ENCODE data around the gene RXRA. TPM values are rescaled to one million over a fixed set of nuclear protein-coding genes. Genes with fewer than 3 reads are reported as not detected.

The RXRA gene
- total and polyA plus RNA-seq, 2 donors (not counting 1 experiment from before 2014, with no cell fraction given) = 2.6 to 6.8 TPM

DNA sequence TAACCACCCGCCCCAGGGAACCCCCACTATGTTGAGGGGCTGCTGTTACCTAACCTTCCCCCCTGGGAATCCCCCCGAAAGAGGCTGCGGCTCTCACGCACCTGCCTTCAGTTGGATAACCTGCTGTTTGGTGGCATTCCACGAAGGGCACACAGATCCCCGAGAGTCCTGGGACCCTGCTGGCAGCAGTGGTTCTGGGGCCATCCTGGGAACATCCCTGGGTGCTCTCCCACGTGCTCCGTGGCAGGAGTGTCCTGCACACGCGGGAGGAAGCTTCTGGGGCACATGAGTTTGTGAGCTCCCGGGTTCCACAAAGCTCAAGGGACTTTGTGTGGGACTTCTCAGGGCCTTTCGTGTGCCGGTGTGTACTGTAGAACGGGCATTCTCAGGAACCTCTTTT lies 102.3 kb downstream of the RXRA start:
- Mint-ChIP-seq H3K4me3 (no peak overlapping the region), H3K4me1 (no peaks in the 10 kb centered on the region), H3K9me3 (ENCODE audit: insufficient read depth) (no peaks in the 10 kb centered on the region), H3K27ac (no peak overlapping the region), H3K27me3 (no peaks in the 10 kb centered on the region)
- H3K4me3 ChIP-seq (ENCODE audit: control extremely low read depth in 1 of 5, extremely low read depth in 1 of 5, insufficient read depth in 1 of 5, low read depth in 2 of 5, low read length in 4 of 5) = no peak overlapping the region
- no peak overlapping the region for H3K4me2 ChIP-seq (replicated peaks; ENCODE audit: low read depth, low read length, poor library complexity, severe bottlenecking)
- no peaks in the 10 kb centered on the region for H3K36me3 ChIP-seq (replicated peaks in 1 of 2; ENCODE audit: control extremely low read depth in 1 of 2, control insufficient read depth in 1 of 2, extremely low read depth in 1 of 2, insufficient read depth in 2 of 2, low read length in 1 of 2)
- H3K27ac ChIP-seq (ENCODE audit: low read length in 2 of 2) = no peak overlapping the region
- POLR2A ChIA-PET = no interaction called here
- H4K20me1 ChIP-seq (ENCODE audit: control insufficient read depth, insufficient read depth, low read length, poor library complexity, severe bottlenecking) = no peaks in the 10 kb centered on the region
- H3K9me3 ChIP-seq (ENCODE audit: control extremely low read depth in 1 of 3, control insufficient read depth in 2 of 3, insufficient read depth in 1 of 3, low read length in 2 of 3) = no peaks in the 10 kb centered on the region
- TF ChIP-seq, protein P1, sequence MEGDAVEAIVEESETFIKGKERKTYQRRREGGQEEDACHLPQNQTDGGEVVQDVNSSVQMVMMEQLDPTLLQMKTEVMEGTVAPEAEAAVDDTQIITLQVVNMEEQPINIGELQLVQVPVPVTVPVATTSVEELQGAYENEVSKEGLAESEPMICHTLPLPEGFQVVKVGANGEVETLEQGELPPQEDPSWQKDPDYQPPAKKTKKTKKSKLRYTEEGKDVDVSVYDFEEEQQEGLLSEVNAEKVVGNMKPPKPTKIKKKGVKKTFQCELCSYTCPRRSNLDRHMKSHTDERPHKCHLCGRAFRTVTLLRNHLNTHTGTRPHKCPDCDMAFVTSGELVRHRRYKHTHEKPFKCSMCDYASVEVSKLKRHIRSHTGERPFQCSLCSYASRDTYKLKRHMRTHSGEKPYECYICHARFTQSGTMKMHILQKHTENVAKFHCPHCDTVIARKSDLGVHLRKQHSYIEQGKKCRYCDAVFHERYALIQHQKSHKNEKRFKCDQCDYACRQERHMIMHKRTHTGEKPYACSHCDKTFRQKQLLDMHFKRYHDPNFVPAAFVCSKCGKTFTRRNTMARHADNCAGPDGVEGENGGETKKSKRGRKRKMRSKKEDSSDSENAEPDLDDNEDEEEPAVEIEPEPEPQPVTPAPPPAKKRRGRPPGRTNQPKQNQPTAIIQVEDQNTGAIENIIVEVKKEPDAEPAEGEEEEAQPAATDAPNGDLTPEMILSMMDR (IDR thresholded peaks at IDR 0.05) = no peak
- TF ChIP-seq EZH2 (IDR thresholded peaks at IDR 0.05; ENCODE audit: borderline replicate concordance, insufficient read depth, low read depth, low read length, poor library complexity, severe bottlenecking) = no peak
- H3K4me1 ChIP-seq (ENCODE audit: control insufficient read depth in 2 of 2, insufficient read depth in 2 of 2, low read length in 2 of 2) = no peaks in the 10 kb centered on the region
- H3K79me2 ChIP-seq (ENCODE audit: control insufficient read depth, insufficient read depth, low read length) = no peaks in the 10 kb centered on the region
- WGBS (ENCODE audit: insufficient coverage) = 78% methylated on average over 13 of the region's 14 CpGs
- no peak overlapping the region for H2AFZ ChIP-seq (ENCODE audit: insufficient read depth, low read depth, low read length, poor library complexity, severe bottlenecking)
- no peak for DNase-seq
- CTCF ChIA-PET = no interaction called here
- H3K9ac ChIP-seq (ENCODE audit: low read length) = no peak overlapping the region
- no peak for ATAC-seq (ENCODE audit: low read depth)
- intact Hi-C loops (cut with micrococcal nuclease) = no loop called here
- H3K27me3 ChIP-seq (replicated peaks in 1 of 4; ENCODE audit: control extremely low read depth in 1 of 4, control insufficient read depth in 3 of 4, insufficient read depth in 4 of 4, low read length in 3 of 4) = no peaks in the 10 kb centered on the region

DNA sequence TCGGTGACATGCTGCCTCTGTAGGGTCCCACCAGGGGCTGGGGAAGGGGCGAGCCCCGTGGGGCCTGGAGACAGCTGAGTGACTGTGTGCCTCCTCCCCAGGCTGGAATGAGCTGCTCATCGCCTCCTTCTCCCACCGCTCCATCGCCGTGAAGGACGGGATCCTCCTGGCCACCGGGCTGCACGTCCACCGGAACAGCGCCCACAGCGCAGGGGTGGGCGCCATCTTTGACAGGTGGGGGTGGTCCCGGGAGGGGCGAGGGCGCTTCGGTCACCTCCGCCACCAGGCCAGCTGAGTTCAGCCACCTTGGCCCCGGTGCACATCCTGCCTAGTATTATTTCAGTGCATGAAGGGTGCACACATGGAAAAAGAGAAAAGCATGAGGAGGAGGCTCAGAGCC lies 102.8 kb downstream of the RXRA start:
- CTCF ChIA-PET = no interaction called here

More for the DNA sequence above, 102.8 kb downstream of the RXRA start:
- WGBS (ENCODE audit: insufficient coverage) = 95% methylated on average over 20 of the region's 20 CpGs
- Histone ChIP-seq H3K79me2 (ENCODE audit: control insufficient read depth, insufficient read depth, low read length) (no peaks in the 10 kb centered on the region), H3K4me1 (ENCODE audit: control insufficient read depth in 2 of 2, insufficient read depth in 2 of 2, low read length in 2 of 2) (no peaks in the 10 kb centered on the region), H3K9ac (ENCODE audit: low read length) (no peak overlapping the region), H3K36me3 (replicated peaks in 1 of 2; ENCODE audit: control extremely low read depth in 1 of 2, control insufficient read depth in 1 of 2, extremely low read depth in 1 of 2, insufficient read depth in 2 of 2, low read length in 1 of 2) (no peaks in the 10 kb centered on the region), H3K27ac (ENCODE audit: low read length in 2 of 2) (no peak overlapping the region), H3K27me3 (replicated peaks in 1 of 4; ENCODE audit: control extremely low read depth in 1 of 4, control insufficient read depth in 3 of 4, insufficient read depth in 4 of 4, low read length in 3 of 4) (no peaks in the 10 kb centered on the region), H3K9me3 (ENCODE audit: control extremely low read depth in 1 of 3, control insufficient read depth in 2 of 3, insufficient read depth in 1 of 3, low read length in 2 of 3) (no peaks in the 10 kb centered on the region), H2AFZ (ENCODE audit: insufficient read depth, low read depth, low read length, poor library complexity, severe bottlenecking) (no peak overlapping the region), H4K20me1 (ENCODE audit: control insufficient read depth, insufficient read depth, low read length, poor library complexity, severe bottlenecking) (no peaks in the 10 kb centered on the region), H3K4me3 (ENCODE audit: control extremely low read depth in 1 of 5, extremely low read depth in 1 of 5, insufficient read depth in 1 of 5, low read depth in 2 of 5, low read length in 4 of 5) (no peak overlapping the region), H3K4me2 (replicated peaks; ENCODE audit: low read depth, low read length, poor library complexity, severe bottlenecking) (no peak overlapping the region)
- ATAC-seq (ENCODE audit: low read depth) (no peak), DNase-seq (no peak)
- POLR2A ChIA-PET = no interaction called here
- intact Hi-C loops (cut with micrococcal nuclease) = no loop called here
- no peaks in the 10 kb centered on the region for H3K9me3 Mint-ChIP-seq (ENCODE audit: insufficient read depth)
- H3K4me3 Mint-ChIP-seq = no peak overlapping the region
- TF ChIP-seq, protein P1 (IDR thresholded peaks at IDR 0.05) = no peak
- TF ChIP-seq EZH2 (IDR thresholded peaks at IDR 0.05; ENCODE audit: borderline replicate concordance, insufficient read depth, low read depth, low read length, poor library complexity, severe bottlenecking) = no peak
- no peaks in the 10 kb centered on the region for H3K4me1 Mint-ChIP-seq
- H3K27me3 Mint-ChIP-seq = no peaks in the 10 kb centered on the region
- H3K27ac Mint-ChIP-seq = no peak overlapping the region
